HepG2 (cell line): Measurements from ENCODE around the gene LRRC74B. TPM values are rescaled to one million over a fixed set of nuclear protein-coding genes. Genes with fewer than 3 reads are reported as not detected.

ENCODE experiments used
- AGO1 ChIP-seq: fragments of 200-400 bp; formaldehyde crosslinking; IDR thresholded peaks from 2 replicates; pipeline ENCODE4 v1.6.1; 2017; ENCODE audit warnings: mild to moderate bottlenecking, low read depth, low read length, moderate library complexity; ENCODE audit not compliant: poor library complexity, severe bottlenecking
- BORCS8-MEF2B ChIP-seq: sonication (generic); formaldehyde crosslinking; IDR thresholded peaks from 2 replicates; pipeline ENCODE4 v1.8.0; 2022; ENCODE audit warnings: mild to moderate bottlenecking, missing genetic modification reagents
- FOXC1 ChIP-seq: sonication (generic); formaldehyde crosslinking; IDR thresholded peaks from 2 replicates; pipeline ENCODE4 v1.8.0; 2022; ENCODE audit warnings: mild to moderate bottlenecking, missing genetic modification reagents, borderline replicate concordance
- FOXK1 ChIP-seq: sonication (generic); formaldehyde crosslinking; IDR thresholded peaks from 2 replicates; pipeline ENCODE4 v1.4.0; 2020; ENCODE audit warnings: low read depth, missing genetic modification reagents, borderline replicate concordance
- KLF12 ChIP-seq: sonication (generic); formaldehyde crosslinking; IDR thresholded peaks from 2 replicates; pipeline ENCODE4 v1.4.0; 2020; ENCODE audit warnings: missing genetic modification reagents, borderline replicate concordance
- NFKBIZ ChIP-seq: IDR thresholded peaks from 2 replicates; pipeline ENCODE4 v1.6.1; 2018; ENCODE audit warnings: missing genetic modification reagents, missing compliant biosample characterization
- PHF20 ChIP-seq: sonication (generic); formaldehyde crosslinking; IDR thresholded peaks from 2 replicates; pipeline ENCODE4 v1.5.0; 2020; ENCODE audit warnings: mild to moderate bottlenecking, missing genetic modification reagents
- POLR2G ChIP-seq: fragments of 200-400 bp; formaldehyde crosslinking; IDR thresholded peaks from 2 replicates; pipeline ENCODE4 v1.6.1; 2018; ENCODE audit warnings: mild to moderate bottlenecking, low read depth, low read length, moderate library complexity
- REST ChIP-seq, 2 experiments: IDR thresholded peaks; 2 replicates each; pipeline ENCODE4 v1.6.1; 2011 to 2012; ENCODE audit warnings: low read length in 2 of 2, borderline replicate concordance in 1 of 2, low read depth in 1 of 2, mild to moderate bottlenecking in 1 of 2, moderate library complexity in 1 of 2
- TGIF2 ChIP-seq: IDR thresholded peaks from 2 replicates; pipeline ENCODE4 v1.6.1; 2016; ENCODE audit warnings: control low read depth, missing compliant biosample characterization
- ZFY ChIP-seq: sonication (generic); formaldehyde crosslinking; IDR thresholded peaks from 2 replicates; pipeline ENCODE4 v1.4.0; 2020; ENCODE audit warnings: missing genetic modification reagents
- ZMYM4 ChIP-seq: sonication (generic); formaldehyde crosslinking; IDR thresholded peaks from 2 replicates; pipeline ENCODE4 v1.8.1; 2023; ENCODE audit warnings: mild to moderate bottlenecking, missing genetic modification reagents
- ZNF3 ChIP-seq: IDR thresholded peaks from 2 replicates; pipeline ENCODE4 v1.7.0; 2017; ENCODE audit warnings: inconsistent platforms
- polyA plus RNA-seq, 8 experiments: library from polyadenylated mRNA; depleted of rRNA in 3 of 8; stranded (reverse) in 7 of 8; unstranded in 1 of 8; fragments of >200 nt; fragmentation: Illumina TruSeq in 4 of 8; extraction: Trizol in 4 of 8; gene quantifications; 2 replicates each; pipeline versions ENCODE4 v1.2.1 to v1.2.3, GENCODE V29; 2011 to 2016; ENCODE audit warnings: low read depth in 4 of 8, missing spikeins in 1 of 8, mixed read lengths in 1 of 8; ENCODE audit not compliant: insufficient read depth in 1 of 8
- total RNA-seq, 5 experiments: library from RNA; depleted of rRNA; stranded (reverse); fragments of >200 nt; fragmentation: Illumina TruSeq; extraction: Trizol; gene quantifications; 2 replicates each; pipeline ENCODE4 v1.2.3, GENCODE V29; 2016; ENCODE audit warnings: low read depth in 1 of 5

Gene LRRC74B
- total and polyA plus RNA-seq, 2 of the 13 experiments (the other 11 are each of a cell fraction or from before 2014, with no cell fraction given) = not detected

DNA sequence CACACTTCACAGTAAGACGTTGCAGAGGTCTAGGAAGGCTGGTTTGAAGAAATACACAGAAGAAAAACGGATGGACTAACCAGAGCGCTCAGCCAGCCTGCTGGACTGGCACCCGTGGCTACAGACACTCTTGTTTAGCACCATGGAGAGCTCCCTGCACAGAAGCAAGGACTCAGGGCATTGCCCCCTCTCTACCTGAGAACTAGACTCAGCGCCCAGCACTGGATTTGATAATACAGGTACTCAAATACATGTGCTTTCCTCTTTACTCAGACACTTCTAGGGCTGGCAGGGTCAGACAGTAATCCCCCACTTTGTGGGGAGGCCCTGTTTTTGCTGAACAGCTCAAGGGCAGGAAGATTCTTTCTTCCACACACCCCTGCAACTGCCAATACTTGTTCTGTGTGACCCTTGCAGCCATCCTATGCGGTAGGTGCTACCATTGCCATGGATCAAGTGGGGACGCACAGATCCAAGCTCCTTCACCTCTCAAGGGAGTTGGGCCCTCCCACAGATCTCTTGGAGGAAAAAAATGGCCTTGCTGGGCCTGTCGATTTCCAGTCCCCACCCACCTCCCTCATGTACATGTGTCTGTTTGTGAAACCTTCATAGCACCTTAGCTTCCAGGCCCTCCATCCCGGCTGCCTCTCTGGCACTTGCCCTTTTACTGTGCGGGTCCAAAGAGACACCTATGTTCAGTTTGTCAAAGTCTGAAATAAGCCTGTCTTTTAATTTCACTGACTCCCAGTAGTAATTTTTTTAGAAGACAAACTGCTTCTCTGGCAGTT, 35.9 kb upstream of the LRRC74B start (continued):
- TF ChIP-seq POLR2G = no peak
- TF ChIP-seq ZFY (CRISPR knock-in tag) = peak; percentile 35; the same call in 1 of the 2 replicates
- TF ChIP-seq NFKBIZ = peak; percentile 76; the same call in 1 of the 2 replicates
- 0 out of 2 replicates have a peak, but pooled peaks have one; percentile 72 for TF ChIP-seq KLF12 (CRISPR knock-in tag)
- no peak for TF ChIP-seq BORCS8-MEF2B (CRISPR knock-in tag)
- peak; percentile 66; the same call in 1 of the 2 replicates for TF ChIP-seq ZMYM4 (CRISPR knock-in tag)
- TF ChIP-seq AGO1 = no peak
- TF ChIP-seq TGIF2 = peak; percentile 95
- peak; percentile 84; the same call in 1 of the 2 replicates for TF ChIP-seq FOXK1 (CRISPR knock-in tag)
- TF ChIP-seq ZNF3 = peak; percentile 48; the same call in 1 of the 2 replicates
- peak; percentile 48; the same call in 1 of the 2 replicates for TF ChIP-seq FOXC1 (CRISPR knock-in tag)
- TF ChIP-seq PHF20 (CRISPR knock-in tag) = no peak; the same call in 1 of the 2 replicates
- peak; percentile 95 to 99 for TF ChIP-seq REST (IDR thresholded peaks at IDR 0.05; ENCODE audit: borderline replicate concordance in 1 of 2, low read depth in 1 of 2, low read length in 2 of 2)
